CD4-positive, alpha-beta T cell treated with Interleukin-2 at 100 ng/mL for 4 hours (primary cell): ENCODE measurements around the gene ECHDC3.

Source experiments
- DNase-seq: peaks from one replicate; pipeline ENCODE4 v3.0.0-alpha.2; 2020; ENCODE audit warnings: low spot score

The ECHDC3 gene

GRCh38 chr10:11750420-11750819 is 8.2 kb downstream of the ECHDC3 start:
- DNase-seq: no peak

- no peak for DNase-seq
Measured at GRCh38 chr10:11754173-11754572, 12.0 kb downstream of the ECHDC3 start.

GRCh38 chr10:11754620-11755019 is 12.4 kb downstream of the ECHDC3 start:
- no peak for DNase-seq

GRCh38 chr10:11755512-11756263 is 13.5 kb downstream of the ECHDC3 start:
- DNase-seq: no peak

GRCh38 chr10:11756766-11757315 is 14.7 kb downstream of the ECHDC3 start:
- no peak for DNase-seq

- DNase-seq: no peak
Measured at GRCh38 chr10:11757454-11757820, 15.3 kb downstream of the ECHDC3 start.

- peak; percentile 72 for DNase-seq
Measured at GRCh38 chr10:11757821-11758463, 15.8 kb downstream of the ECHDC3 start.

- DNase-seq: no peak
Measured at GRCh38 chr10:11758527-11759236, 16.5 kb downstream of the ECHDC3 start.

GRCh38 chr10:11759347-11759746 is 17.2 kb downstream of the ECHDC3 start:
- no peak for DNase-seq

GRCh38 chr10:11760151-11760550 is 18.0 kb downstream of the ECHDC3 start:
- no peak for DNase-seq

GRCh38 chr10:11760861-11761260 is 18.7 kb downstream of the ECHDC3 start:
- no peak for DNase-seq

- no peak for DNase-seq
Measured at GRCh38 chr10:11761431-11761830, 19.2 kb downstream of the ECHDC3 start.

- no peak for DNase-seq
Measured at GRCh38 chr10:11762706-11763500, 20.7 kb downstream of the ECHDC3 start.

- no peak for DNase-seq
Measured at GRCh38 chr10:11763501-11763861, 21.3 kb downstream of the ECHDC3 start.

- DNase-seq: no peak
Measured at GRCh38 chr10:11765141-11765540, 23.0 kb downstream of the ECHDC3 start.

- DNase-seq: no peak
Measured at GRCh38 chr10:11772575-11773288, 30.6 kb downstream of the ECHDC3 start.

- DNase-seq: no peak
Measured at GRCh38 chr10:11773761-11774441, 31.7 kb downstream of the ECHDC3 start.

- no peak for DNase-seq
Measured at GRCh38 chr10:11775412-11775811, 33.2 kb downstream of the ECHDC3 start.

GRCh38 chr10:11776080-11776479 is 33.9 kb downstream of the ECHDC3 start:
- no peak for DNase-seq

- no peak for DNase-seq
Measured at GRCh38 chr10:11781114-11781513, 38.9 kb downstream of the ECHDC3 start.
